GM21529 (cell line): ENCODE data around the gene IFNL4.
"Not testable (repeated sequence)": the region's sequence is repeated elsewhere in the genome, so short reads cannot be mapped to it uniquely, and the experiment has no call there.

Experiments
- ATAC-seq: cut with Tn5 transposase; IDR thresholded peaks from one replicate; pipeline ENCODE4 v1.9.1; 2021; ENCODE audit not compliant: unreplicated experiment

Gene IFNL4

DNA sequence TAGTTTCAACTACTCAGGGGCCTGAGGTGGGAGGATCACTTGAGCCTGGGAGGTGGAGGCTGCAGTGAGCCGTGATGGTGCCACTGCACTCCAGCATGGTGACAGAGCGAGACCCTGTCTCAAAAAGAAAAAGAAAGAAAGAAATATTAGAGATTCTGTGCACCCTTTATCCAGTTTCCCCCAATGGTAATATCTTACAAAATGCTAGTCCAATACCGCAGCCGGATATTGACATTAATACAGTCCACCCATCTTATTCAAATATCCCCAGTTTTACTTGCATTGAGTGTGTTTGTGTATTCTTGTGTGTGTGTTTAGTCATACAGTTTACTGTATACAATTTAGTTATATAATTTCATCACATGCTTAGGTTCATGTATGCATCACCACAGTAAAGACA is 8.6 kb upstream of the IFNL4 start:
- no peak for ATAC-seq

- ATAC-seq: no peak
These were observed 6.1 kb upstream of the IFNL4 start for GRCh38 chr19:39254531-39255345.

- ATAC-seq: no peak
These were observed 4.9 kb upstream of the IFNL4 start for GRCh38 chr19:39253374-39254149.

- ATAC-seq: no peak
These were observed 3.8 kb upstream of the IFNL4 start for GRCh38 chr19:39252458-39252857.

GRCh38 chr19:39251846-39252245 is 3.2 kb upstream of the IFNL4 start:
- no peak for ATAC-seq

GRCh38 chr19:39251081-39251480 is 2.4 kb upstream of the IFNL4 start:
- ATAC-seq: no peak

DNA sequence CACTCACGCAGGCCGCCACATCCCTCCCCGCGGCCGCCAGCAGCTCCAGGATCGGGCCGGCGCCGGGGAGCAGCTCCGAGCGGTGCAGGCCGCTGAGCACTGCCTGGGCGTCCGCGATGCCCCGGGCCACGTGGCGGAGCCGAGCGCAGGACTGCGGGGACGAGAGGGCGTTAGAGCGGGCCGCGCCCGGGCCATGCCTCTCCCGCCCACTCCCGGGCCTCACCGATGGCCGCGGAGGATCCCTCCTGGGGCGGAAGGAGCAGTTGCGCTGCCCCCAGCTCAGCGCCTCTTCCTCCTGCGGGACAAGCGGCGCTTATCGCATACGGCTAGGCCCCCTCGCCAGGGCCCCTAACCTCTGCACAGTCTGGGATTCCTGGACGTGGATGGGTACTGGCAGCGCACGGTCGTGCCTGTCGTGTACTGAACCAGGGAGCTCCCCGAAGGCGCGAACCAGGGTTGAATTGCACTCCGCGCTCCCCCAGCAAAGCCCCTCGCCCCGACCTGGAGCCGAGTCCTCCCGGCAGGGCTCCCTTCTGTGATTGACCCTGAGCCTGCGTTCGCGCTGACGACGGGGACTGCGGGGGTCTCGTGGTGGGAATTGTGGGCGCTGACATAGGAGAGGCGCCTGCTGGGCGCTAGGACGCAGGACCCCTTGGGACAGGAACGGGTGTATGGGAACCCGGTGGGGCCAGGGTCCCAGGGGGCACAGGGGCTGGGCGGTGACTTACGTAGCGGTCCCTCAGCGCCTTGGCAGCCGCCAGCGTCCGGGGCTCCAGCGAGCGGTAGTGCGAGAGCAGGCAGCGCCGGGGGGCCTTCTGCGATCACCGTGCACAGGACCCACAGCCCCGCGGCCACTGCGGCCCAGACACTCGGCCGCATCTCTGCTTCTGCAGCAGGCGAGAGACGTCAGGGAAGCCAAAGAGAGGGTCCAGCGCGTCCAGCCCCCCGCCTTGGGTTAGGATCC is 673 bp downstream of the IFNL4 start:
- ATAC-seq: no peak

DNA sequence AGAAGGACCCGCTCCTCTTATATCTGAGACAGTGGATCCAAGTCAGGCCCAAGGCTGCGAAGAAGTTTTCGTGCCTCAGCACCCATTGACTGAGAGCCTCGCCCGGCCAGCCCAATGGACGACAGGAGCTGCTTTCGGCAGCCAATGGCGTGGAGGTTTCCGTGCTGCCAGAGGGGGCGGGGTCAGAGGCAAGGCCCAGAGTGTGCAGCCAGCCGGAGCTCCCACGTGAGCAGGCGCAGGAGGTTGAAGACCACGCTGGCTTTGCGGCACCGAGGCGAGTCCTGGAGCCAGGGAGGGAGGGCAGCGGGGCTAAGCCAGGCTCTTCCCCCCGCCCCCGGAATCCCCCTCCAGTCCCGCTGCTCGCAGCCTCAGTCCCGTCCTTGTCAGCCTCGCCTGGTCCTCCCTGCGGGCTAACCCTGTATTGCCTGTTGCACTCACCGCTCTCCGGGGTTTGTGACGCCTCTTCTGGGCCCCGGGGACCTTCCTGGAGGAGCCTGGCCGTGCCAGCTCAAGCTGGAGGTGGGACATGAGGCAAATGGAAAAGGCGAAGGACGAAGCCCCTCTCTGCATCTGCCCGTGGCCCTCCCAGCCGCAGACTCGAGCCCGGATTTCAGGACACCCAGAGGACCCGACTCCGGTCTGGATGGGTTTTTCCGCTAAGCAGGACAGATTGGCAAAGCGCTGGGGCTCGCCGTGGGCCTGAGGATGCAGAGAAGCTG is 1.5 kb downstream of the IFNL4 start:
- no peak for ATAC-seq

DNA sequence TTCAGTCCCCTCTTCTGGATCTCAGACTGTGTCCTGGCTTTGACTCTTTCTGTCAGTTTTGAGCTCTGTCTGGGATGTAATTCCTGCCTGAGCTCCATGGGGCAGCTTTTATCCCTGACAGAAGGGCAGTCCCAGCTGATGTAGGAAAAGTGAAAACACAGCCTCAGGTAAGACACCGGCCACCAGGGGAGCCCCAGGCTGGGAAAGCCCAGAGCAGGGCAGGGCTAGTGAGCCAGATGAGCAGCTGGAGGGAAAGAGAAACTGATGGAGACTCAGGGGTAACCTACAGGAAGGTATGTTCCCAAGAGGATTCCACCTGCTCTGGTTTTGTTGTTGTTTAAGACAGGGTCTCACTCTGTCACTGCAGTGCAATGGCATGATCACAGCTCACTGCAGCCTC is 3.5 kb downstream of the IFNL4 start:
- ATAC-seq: not testable (repeated sequence)

DNA sequence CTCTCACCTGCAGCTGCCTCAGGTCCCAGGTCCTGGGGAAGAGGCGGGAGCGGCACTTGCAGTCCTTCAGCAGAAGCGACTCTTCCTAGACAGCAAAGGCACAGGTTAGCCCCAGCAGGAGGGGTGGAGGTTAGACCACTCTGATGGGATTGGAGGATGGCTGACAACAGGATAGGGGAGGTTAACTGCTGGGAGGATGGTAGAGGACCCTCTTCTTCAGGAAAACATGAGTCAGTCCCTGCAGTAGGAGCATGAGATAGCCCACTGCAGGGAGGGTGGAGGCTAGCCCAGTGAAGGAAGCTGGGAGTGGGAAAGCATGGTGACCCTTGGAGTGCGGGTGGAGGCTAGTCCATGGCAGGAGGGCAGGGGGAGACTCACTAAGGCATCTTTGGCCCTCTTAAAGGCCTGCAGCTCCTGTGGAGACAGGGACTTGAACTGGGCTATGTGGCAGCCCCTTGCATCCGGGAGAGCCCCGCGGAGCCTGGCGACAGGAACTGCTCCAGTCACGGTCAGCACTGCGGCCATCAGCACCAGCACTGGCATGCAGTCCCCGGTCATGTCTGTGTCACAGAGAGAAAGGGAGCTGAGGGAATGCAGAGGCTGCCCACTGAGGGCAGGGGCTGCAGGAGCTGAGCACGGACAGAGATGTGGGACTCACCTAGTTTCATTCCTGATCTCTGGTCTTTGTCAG is 4.1 kb downstream of the IFNL4 start, which contains the start of gene IFNL3:
Gene IFNL3 (minus strand): TSS at position 597 of the 691 bp plus-strand sequence. CDS start 39 bp downstream, at position 558.
- not testable (repeated sequence) for ATAC-seq

GRCh38 chr19:39243741-39244140 is 4.9 kb downstream of the IFNL4 start:
- ATAC-seq: not testable (repeated sequence)

- no peak for ATAC-seq
These were observed 8.2 kb downstream of the IFNL4 start for GRCh38 chr19:39240421-39240820.

GRCh38 chr19:39238944-39239343 is 9.7 kb downstream of the IFNL4 start:
- no peak for ATAC-seq

DNA sequence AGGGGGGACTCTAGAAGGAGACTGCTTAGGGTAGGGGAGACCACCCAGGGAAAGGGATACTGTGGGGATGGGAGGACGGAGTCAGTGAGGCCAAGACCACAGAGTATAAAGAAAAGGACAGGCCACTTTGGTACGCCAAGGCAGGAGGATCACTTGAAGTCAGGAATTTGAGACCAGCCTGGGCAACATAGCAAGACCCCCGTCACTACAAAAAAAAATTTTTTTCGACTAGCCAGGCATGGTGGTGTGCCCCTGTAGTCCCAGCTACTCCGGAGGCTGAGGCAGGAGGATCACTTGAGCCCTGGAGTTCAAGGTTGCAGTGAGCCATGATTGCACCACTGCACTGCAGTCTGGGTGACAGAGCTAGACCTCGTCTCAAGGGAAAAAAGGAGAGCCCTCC is 10.4 kb downstream of the IFNL4 start:
- no peak for ATAC-seq

GRCh38 chr19:39237200-39238184 is 11.2 kb downstream of the IFNL4 start:
- peak; percentile 76 for ATAC-seq

GRCh38 chr19:39236527-39236926 is 12.1 kb downstream of the IFNL4 start:
- no peak for ATAC-seq

DNA sequence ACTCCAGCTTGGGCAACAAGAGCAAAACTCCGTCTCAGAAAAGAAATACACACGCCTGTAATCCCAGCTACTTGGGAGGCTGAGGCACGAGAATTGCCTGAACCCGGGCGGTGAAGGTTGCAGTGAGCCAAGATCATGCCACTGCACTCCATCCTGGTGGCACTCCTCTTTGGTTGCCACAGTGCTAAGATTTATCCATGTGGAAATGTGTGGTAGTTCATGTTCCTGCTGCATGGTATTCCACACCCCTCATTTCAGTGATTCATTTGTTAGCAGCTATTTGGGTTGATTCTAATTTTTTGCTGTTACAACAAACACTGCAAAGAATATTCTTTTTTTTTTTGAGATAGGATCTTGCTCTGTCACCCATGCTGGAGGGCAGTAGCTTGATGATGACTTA is 15.9 kb downstream of the IFNL4 start:
- ATAC-seq: no peak

DNA sequence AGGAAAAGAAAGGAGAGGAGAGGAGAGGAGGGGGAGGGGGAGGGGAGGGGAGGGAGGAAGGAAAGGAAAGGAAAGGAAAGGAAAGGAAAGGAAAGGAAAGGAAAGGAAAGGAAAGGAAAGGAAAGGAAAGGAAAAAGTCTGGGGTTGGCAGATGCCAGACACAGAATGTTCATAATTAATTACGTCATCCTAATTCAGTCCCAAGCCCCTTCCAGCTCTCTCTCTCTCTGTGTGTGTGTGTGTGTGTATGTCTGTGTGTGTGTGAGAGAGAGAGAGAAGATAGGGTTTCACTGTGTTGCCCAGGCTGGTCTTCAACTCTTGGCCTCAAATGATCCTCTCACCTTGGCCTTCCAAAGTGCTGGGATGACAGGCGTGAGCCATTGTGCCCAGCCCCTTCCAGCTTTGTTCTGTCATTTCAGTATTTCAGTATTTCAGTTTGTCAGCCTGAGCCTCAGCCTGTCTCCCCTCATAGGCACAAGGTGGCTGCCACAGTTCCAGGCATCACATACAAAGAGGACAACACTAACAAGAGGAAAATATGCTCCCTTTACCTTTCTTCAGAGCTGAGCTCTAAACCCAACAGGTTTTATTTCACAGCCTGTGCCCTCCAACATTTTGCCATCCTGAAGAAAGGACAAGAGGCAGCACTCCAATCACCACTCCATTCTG is 18.4 kb downstream of the IFNL4 start:
- ATAC-seq: no peak
